Measurements from ENCODE around the gene TRIO.
"Not testable (repeated sequence)": the region's sequence is repeated elsewhere in the genome, so short reads cannot be mapped to it uniquely, and the experiment has no call there.

TRIO gene

GRCh38 chr5:14551211-14551610, 408.1 kb downstream of the TRIO start:
- DNase-seq (ENCODE audit: low read depth): no peak
- no peak overlapping the region for H3K4me3 ChIP-seq (ENCODE audit: low read depth, low read length)
- TF ChIP-seq CTCF (conservative IDR thresholded peaks at IDR 0.05; ENCODE audit: low read depth, low read length): no peak

DNA sequence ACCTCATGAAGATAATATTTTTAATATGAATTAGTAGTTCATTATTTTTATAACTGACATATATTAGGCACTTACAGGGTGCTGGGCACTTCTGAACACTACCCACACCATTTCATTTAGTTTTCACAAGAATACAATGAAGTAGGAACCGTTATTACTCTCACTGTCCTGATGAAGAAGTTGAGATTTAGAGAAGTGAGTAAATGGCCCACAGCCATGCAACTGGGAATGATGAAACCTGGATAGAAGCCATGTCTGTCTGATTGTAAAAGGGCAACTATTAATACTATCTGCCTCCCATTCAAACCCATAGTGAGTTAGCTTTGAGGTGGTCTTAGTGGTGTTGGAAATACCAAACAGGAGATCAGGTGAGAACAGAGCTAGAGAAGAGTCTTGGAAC, 408.9 kb downstream of the TRIO start:
- TF ChIP-seq CTCF (conservative IDR thresholded peaks at IDR 0.05; ENCODE audit: low read depth, low read length): no peak
- DNase-seq (ENCODE audit: low read depth): peak; percentile 5
- H3K4me3 ChIP-seq (ENCODE audit: low read depth, low read length): no peak overlapping the region

GRCh38 chr5:14554288-14554687, 411.1 kb downstream of the TRIO start:
- not testable (repeated sequence) for H3K4me3 ChIP-seq (ENCODE audit: low read depth, low read length); DNase-seq (ENCODE audit: low read depth)

- TF ChIP-seq CTCF (conservative IDR thresholded peaks at IDR 0.05; ENCODE audit: low read depth, low read length): no peak
- DNase-seq (ENCODE audit: low read depth): no peak
- H3K4me3 ChIP-seq (ENCODE audit: low read depth, low read length): no peak overlapping the region
Observed at GRCh38 chr5:14556015-14556414, 412.9 kb downstream of the TRIO start.

- no peak overlapping the region for H3K4me3 ChIP-seq (ENCODE audit: low read depth, low read length)
- no peak for TF ChIP-seq CTCF (conservative IDR thresholded peaks at IDR 0.05; ENCODE audit: low read depth, low read length)
- DNase-seq (ENCODE audit: low read depth): peak; percentile 27
Observed at GRCh38 chr5:14557203-14557770, 414.1 kb downstream of the TRIO start.

DNA sequence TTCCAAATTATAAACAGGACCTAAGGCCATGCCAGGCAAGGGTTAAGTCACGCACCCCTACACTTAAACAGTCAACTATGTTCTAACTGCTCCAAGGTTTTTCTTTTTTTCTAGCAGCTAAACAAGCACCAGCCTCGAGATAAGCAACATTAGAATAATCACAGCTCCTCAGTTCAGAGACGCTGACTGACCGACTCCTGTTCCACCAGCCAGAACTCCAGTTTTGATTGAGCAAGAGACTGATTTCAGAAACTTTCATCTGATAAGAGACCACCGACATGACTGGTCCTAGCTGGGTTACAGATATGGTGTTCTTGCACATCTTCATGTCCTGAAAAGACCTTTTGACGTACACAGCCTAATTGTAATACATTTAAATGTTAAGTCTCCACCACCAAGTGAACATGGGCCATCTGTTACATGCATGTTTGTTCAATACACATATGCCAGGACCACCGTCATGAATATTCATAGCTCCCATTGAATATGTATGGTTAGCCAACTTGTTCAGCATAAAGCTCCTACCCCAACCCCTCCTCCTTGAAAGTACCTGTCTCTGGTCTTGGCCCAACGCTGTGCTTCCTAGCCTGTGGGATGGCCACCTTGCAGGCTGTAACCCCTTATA, 414.8 kb downstream of the TRIO start:
- no peak overlapping the region for H3K4me3 ChIP-seq (ENCODE audit: low read depth, low read length)
- DNase-seq (ENCODE audit: low read depth): peak; percentile 7
- no peak for TF ChIP-seq CTCF (conservative IDR thresholded peaks at IDR 0.05; ENCODE audit: low read depth, low read length)

Measured in choroid plexus epithelial cell (primary cell).